Stimulated activated CD8-positive, alpha-beta memory T cell treated with anti-CD3 and anti-CD28 coated beads, Interleukin-4, amount 100 ng/mL, for 4 hours (primary cell): ENCODE measurements around the gene GGA2.

Source experiments
- DNase-seq, 2 donors: peaks; one replicate each; pipeline ENCODE4 v3.0.0-alpha.2; 2020; ENCODE audit warnings: low read depth in 2 of 2, low spot score in 1 of 2

GGA2 gene

DNA sequence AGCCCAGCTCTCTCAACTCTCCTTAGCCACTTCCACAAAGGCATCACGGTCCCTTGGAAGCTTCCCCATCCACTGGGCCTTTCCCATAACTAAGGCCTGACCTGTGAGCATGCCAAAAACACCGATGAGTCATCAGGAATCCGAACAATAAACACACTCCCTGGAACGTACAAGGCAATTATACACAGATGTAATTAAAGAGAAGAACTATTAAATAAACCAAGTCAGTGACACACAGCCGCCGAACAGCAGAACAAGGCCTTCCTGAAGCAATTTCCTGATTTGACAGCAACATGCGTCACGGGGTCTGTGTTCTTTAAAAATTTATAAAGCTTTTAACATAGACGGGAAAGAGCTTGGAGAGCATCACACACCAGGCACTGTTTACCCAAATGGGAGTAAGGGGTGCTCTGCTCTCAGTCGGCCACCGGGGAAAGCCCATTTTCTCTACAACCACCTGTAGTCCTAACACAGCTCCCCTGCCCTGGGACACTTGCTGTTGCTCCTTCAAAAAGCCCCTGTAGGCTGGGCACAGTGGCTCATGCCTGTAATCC lies 86.7 kb downstream of the GGA2 start:
- DNase-seq: no peak

DNA sequence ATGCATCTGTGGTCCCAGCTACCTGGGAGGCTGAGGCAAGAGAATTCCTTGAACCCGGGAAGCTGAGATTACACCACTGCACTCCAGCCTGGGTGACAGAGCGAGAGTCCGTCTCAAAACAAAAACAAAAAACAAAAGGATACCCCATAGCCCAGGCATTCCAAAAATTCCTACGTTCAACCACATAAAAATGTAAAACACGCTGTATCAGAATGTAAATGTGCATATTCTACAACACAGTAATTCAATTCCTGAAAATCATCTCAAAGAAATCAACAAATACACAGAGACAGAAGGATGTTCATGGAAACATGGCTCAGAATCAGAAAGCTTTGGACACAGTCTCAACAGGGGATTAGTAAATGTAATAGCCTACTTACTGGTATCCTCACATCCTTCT lies 90.3 kb downstream of the GGA2 start:
- DNase-seq: no peak

DNA sequence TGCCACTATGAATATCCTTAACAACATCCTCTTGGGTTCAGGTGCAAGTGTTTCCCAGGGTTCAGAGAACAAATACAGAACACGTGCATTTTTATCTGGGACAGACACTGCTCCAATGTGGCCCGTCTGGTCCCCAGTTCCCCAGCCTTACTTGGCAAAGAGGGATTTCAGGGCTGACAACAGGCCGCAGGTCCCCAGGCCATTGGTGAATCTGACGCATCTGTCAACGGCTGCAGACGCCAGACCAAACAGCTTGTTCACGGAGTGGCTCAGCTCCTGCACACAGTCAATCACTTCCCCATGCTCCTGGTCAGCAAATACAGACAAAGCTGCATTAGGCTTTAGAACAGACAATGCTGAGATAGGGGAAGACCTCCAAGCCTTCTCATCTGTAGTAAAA lies 93.5 kb downstream of the GGA2 start:
- DNase-seq: no peak

DNA sequence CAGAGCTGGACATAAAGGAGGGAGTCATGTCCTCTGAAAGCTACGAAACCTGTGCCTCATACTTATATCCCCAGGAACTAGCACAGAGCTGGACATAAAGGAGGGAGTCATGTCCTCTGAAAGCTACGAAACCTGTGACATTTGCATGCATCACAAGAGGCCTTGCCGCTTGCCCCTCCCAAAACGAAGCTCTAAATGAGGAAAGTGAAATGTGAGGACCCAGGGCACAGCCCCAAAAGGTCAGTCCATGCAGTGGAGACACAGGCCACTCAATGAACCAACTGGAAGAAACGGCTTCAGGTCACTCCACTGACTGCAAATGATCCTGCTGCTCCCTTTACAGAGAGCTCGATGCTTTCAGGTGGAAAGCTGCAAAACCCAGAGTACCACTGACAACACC lies 95.6 kb downstream of the GGA2 start:
- DNase-seq: no peak
